Stimulated activated CD8-positive, alpha-beta memory T cell treated with anti-CD3 and anti-CD28 coated beads, Interleukin-2, amount 100 ng/mL, for 48 hours (primary cell): ENCODE data around the gene PCDHGA8.
"Not testable (repeated sequence)": the region's sequence is repeated elsewhere in the genome, so short reads cannot be mapped to it uniquely, and the experiment has no call there.

Source experiments
- DNase-seq, 2 donors: peaks; one replicate each; pipeline ENCODE4 v3.0.0-alpha.2; 2020; ENCODE audit warnings: low read depth in 2 of 2

Gene PCDHGA8

DNA sequence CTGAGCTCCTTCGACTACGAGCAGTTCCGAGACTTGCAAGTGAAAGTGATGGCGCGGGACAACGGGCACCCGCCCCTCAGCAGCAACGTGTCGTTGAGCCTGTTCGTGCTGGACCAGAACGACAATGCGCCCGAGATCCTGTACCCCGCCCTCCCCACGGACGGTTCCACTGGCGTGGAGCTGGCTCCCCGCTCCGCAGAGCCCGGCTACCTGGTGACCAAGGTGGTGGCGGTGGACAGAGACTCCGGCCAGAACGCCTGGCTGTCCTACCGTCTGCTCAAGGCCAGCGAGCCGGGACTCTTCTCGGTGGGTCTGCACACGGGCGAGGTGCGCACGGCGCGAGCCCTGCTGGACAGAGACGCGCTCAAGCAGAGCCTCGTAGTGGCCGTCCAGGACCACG lies 39.9 kb downstream of the PCDHGA8 start:
- DNase-seq = not testable (repeated sequence)

DNA sequence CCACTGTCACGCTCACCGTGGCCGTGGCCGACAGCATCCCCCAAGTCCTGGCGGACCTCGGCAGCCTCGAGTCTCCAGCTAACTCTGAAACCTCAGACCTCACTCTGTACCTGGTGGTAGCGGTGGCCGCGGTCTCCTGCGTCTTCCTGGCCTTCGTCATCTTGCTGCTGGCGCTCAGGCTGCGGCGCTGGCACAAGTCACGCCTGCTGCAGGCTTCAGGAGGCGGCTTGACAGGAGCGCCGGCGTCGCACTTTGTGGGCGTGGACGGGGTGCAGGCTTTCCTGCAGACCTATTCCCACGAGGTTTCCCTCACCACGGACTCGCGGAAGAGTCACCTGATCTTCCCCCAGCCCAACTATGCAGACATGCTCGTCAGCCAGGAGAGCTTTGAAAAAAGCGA lies 40.3 kb downstream of the PCDHGA8 start:
- not testable (repeated sequence) for DNase-seq

- no peak for DNase-seq
These were observed 41.6 kb downstream of the PCDHGA8 start for GRCh38 chr5:141434006-141434405.

GRCh38 chr5:141437221-141437620 lies 44.8 kb downstream of the PCDHGA8 start:
- DNase-seq = no peak

- DNase-seq = no peak
These were observed 47.1 kb downstream of the PCDHGA8 start for GRCh38 chr5:141439411-141440141.

DNA sequence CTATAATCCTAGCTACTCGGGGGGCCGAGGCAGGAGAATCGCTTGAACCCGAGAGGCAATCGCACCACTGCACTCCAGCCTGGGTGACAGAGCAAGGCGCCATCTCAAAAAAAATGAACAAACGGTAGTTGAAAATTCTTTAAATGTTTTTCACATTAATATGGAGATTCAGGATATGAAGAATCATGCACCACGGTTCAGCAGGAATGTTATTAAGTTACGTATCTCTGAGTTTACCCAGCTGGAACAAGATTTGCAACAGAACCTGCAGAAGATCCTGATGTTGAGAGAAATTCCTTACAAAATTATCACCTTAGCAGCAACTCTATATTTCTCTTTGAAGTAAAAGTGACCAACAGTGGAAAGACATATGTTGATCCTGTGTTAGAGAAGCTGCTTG lies 47.9 kb downstream of the PCDHGA8 start:
- no peak for DNase-seq

- DNase-seq = no peak
These were observed 49.2 kb downstream of the PCDHGA8 start for GRCh38 chr5:141441571-141442170.
